Peyer's patch (tissue), 4 donors: ENCODE measurements around the gene ANK2. TPM values are rescaled to one million over a fixed set of nuclear protein-coding genes. Genes with fewer than 3 reads are reported as not detected.

Experiments
- DNase-seq, 3 donors: peaks; one replicate each; pipeline ENCODE4 v3.0.0-alpha.2; 2017 to 2019
- H3K27ac ChIP-seq, 4 donors: fragments of 200-600 bp; sonication (generic); one replicate each; pipeline ENCODE4 v1.5.1; 2016 to 2019
- H3K27me3 ChIP-seq, 2 donors: fragments of 200-600 bp; sonication (generic); one replicate each; pipeline ENCODE4 v1.5.1; 2019
- H3K36me3 ChIP-seq, 3 donors: fragments of 200-600 bp; sonication (generic); one replicate each; pipeline ENCODE4 v1.5.1; 2016 to 2019
- H3K4me1 ChIP-seq, 4 donors: fragments of 200-600 bp; sonication (generic); one replicate each; pipeline ENCODE4 v1.5.1; 2016 to 2019
- H3K4me3 ChIP-seq, 4 donors: fragments of 200-600 bp; sonication (generic); 1 replicate in 3 of 4; 2 replicates in 1 of 4; pipeline ENCODE4 v1.5.1; 2016 to 2019; ENCODE audit warnings: mild to moderate bottlenecking in 1 of 4
- H3K9me3 ChIP-seq, 4 donors: fragments of 200-600 bp; sonication (generic); one replicate each; pipeline ENCODE4 v1.5.1; 2016 to 2019; ENCODE audit warnings: mild to moderate bottlenecking in 1 of 4
- CTCF ChIP-seq, 6 experiments: fragments of 450-650 bp in 4 of 6; fragments of 200-600 bp in 2 of 6; sonication (generic) in 1 of 6; IDR thresholded peaks; one replicate each; pipeline ENCODE4 v1.5.1; 2017 to 2019; ENCODE audit warnings: antibody characterized with exemption in 6 of 6, mild to moderate bottlenecking in 3 of 6, moderate library complexity in 1 of 6
- POLR2A ChIP-seq, 2 donors: fragments of 450-650 bp; IDR thresholded peaks; one replicate each; pipeline ENCODE4 v1.5.1; 2017; ENCODE audit warnings: antibody characterized with exemption in 2 of 2, mild to moderate bottlenecking in 2 of 2, moderate library complexity in 2 of 2
- total RNA-seq, 4 donors: library from RNA; depleted of rRNA; stranded (reverse); fragments of >200 nt; gene quantifications; one replicate each; pipeline ENCODE4 v1.1.0, GENCODE V29; 2016

ANK2 gene
- total RNA-seq, 4 donors from 2014 or later: 5.3 to 85.0 (median 21.1) TPM

- no peak for TF ChIP-seq POLR2A (IDR thresholded peaks at IDR 0.05)
- no peak for TF ChIP-seq CTCF (IDR thresholded peaks at IDR 0.05)
- Histone ChIP-seq H3K27ac (no peak overlapping the region), H3K27me3 (no peaks in the 10 kb centered on the region), H3K36me3 (no peaks in the 10 kb centered on the region), H3K4me3 (no peak overlapping the region), H3K9me3 (no peaks in the 10 kb centered on the region), H3K4me1 (no peaks in the 10 kb centered on the region)
- no peak for DNase-seq
Observed at GRCh38 chr4:113385281-113385899, 335.9 kb downstream of the ANK2 start.

GRCh38 chr4:113389160-113389559 lies 339.7 kb downstream of the ANK2 start:
- Histone ChIP-seq H3K9me3 (no peaks in the 10 kb centered on the region), H3K4me1 (no peaks in the 10 kb centered on the region), H3K27me3 (no peaks in the 10 kb centered on the region), H3K27ac (no peak overlapping the region), H3K36me3 (no peaks in the 10 kb centered on the region), H3K4me3 (no peak overlapping the region)
- no peak for TF ChIP-seq CTCF (IDR thresholded peaks at IDR 0.05)
- TF ChIP-seq POLR2A (IDR thresholded peaks at IDR 0.05): no peak
- no peak for DNase-seq

- Histone ChIP-seq H3K4me1 (no peaks in the 10 kb centered on the region), H3K36me3 (no peaks in the 10 kb centered on the region), H3K4me3 (no peak overlapping the region), H3K27me3 (no peaks in the 10 kb centered on the region), H3K27ac (no peak overlapping the region), H3K9me3 (no peaks in the 10 kb centered on the region)
- DNase-seq: no peak
- TF ChIP-seq POLR2A (IDR thresholded peaks at IDR 0.05): no peak
- TF ChIP-seq CTCF (IDR thresholded peaks at IDR 0.05): no peak
Observed at GRCh38 chr4:113390850-113391249, 341.4 kb downstream of the ANK2 start.

- no peaks in the 10 kb centered on the region for H3K9me3 ChIP-seq
- no peak for DNase-seq
- no peaks in the 10 kb centered on the region for H3K4me1 ChIP-seq
- no peak overlapping the region for H3K27ac ChIP-seq
- TF ChIP-seq POLR2A (IDR thresholded peaks at IDR 0.05): no peak
- H3K27me3 ChIP-seq: no peaks in the 10 kb centered on the region
- H3K4me3 ChIP-seq: no peak overlapping the region
- no peaks in the 10 kb centered on the region for H3K36me3 ChIP-seq
Observed at GRCh38 chr4:113394108-113394729, 344.8 kb downstream of the ANK2 start.

GRCh38 chr4:113394730-113395530 lies 345.5 kb downstream of the ANK2 start:
- Histone ChIP-seq H3K27me3 (no peaks in the 10 kb centered on the region), H3K4me3 (no peak overlapping the region), H3K36me3 (no peaks in the 10 kb centered on the region), H3K9me3 (no peaks in the 10 kb centered on the region), H3K27ac (no peak overlapping the region), H3K4me1 (no peaks in the 10 kb centered on the region)
- peak; percentile 66 to 98 (median 94) for TF ChIP-seq CTCF (IDR thresholded peaks at IDR 0.05)
- TF ChIP-seq POLR2A (IDR thresholded peaks at IDR 0.05): no peak
- peak in 2 of 3 donors; percentile 22 to 63 for DNase-seq
